ENCODE results near the gene TIAM1. TPM values are rescaled to one million over a fixed set of nuclear protein-coding genes. Genes with fewer than 3 reads are reported as not detected.
A peak's percentile ranks its signal among the peaks of the same experiment; 100 is the strongest.

The TIAM1 gene
- total RNA-seq, 2 experiments from 2014 or later = 34.9 to 38.5 TPM

- Mint-ChIP-seq H3K27ac (peak overlapping the region; percentile 40), H3K27me3 (no peaks in the 10 kb centered on the region), H3K36me3 (ENCODE audit: low read depth) (peaks cover 9% of the 10 kb centered on the region), H3K4me1 (ENCODE audit: low read depth) (peaks cover 31% of the 10 kb centered on the region), H3K9me3 (no peaks in the 10 kb centered on the region), H3K4me3 (no peak overlapping the region)
- TF ChIP-seq CTCF (IDR thresholded peaks at IDR 0.05) = no peak
- ChIA-PET POLR2A (interaction anchor here (0.8 to 2.1 kb wide), 2 partner anchors 27 to 260 kb away, joined by 3 to 5 read pairs; no protein-coding TSS in a partner anchor), CTCF (interaction anchor here (0.9 to 1.3 kb wide), 3 partner anchors 22 to 48 kb away, joined by 3 to 4 read pairs (median 3); no protein-coding TSS in a partner anchor)
- no peak for DNase-seq
- no peak for ATAC-seq
- intact Hi-C loops (cut with micrococcal nuclease) = no loop called here
Measured at GRCh38 chr21:31294691-31295090, 49.4 kb downstream of the TIAM1 start.

GRCh38 chr21:31293986-31294385 is 50.1 kb downstream of the TIAM1 start:
- peak; percentile 94 for ATAC-seq

DNA sequence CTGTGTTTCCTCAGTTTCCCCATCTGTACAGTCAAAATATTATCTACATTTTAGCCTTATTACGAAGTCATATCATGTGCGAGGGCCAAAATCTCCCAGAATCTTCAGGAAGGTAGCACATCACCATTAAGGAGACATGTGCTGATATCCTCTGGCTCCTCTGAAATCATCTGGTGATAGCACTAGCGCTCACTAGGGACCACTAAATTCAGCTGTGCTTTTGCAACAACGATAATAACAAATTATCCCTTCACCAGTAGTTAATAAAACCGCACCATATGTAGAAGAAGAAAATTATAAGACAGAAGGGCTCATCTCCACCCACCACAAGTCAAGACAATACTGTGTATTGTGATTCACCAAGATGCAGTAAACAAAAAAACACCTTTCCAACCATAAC is 53.3 kb downstream of the TIAM1 start:
- Mint-ChIP-seq H3K9me3 (peaks cover 10% of the 10 kb centered on the region), H3K27me3 (no peaks in the 10 kb centered on the region), H3K4me3 (no peak overlapping the region), H3K36me3 (ENCODE audit: low read depth) (peaks cover 16% of the 10 kb centered on the region), H3K27ac (no peak overlapping the region), H3K4me1 (ENCODE audit: low read depth) (peaks cover 24% of the 10 kb centered on the region)
- POLR2A ChIA-PET = no interaction called here
- DNase-seq (no peak), ATAC-seq (no peak)
- intact Hi-C loops (cut with micrococcal nuclease) = no loop called here
- no peak for TF ChIP-seq CTCF (IDR thresholded peaks at IDR 0.05)
- CTCF ChIA-PET = interaction anchor here (1.2 kb wide), 1 partner anchor 313 kb away, joined by 3 read pairs; no protein-coding TSS in a partner anchor

More at GRCh38 chr21:31293986-31294385, 50.1 kb downstream of the TIAM1 start:
- H3K4me1 Mint-ChIP-seq (ENCODE audit: low read depth) = peaks cover 31% of the 10 kb centered on the region
- peaks cover 9% of the 10 kb centered on the region for H3K36me3 Mint-ChIP-seq (ENCODE audit: low read depth)
- POLR2A ChIA-PET = interaction anchor here (1.0 to 2.1 kb wide), 2 partner anchors 108 to 261 kb away, joined by 3 to 5 read pairs; no protein-coding TSS in a partner anchor
- DNase-seq = peak; percentile 87
- no peak overlapping the region for H3K4me3 Mint-ChIP-seq
- no peak for TF ChIP-seq CTCF (IDR thresholded peaks at IDR 0.05)
- intact Hi-C loops (cut with micrococcal nuclease) = no loop called here
- H3K27ac Mint-ChIP-seq = peak overlapping the region; percentile 40
- H3K27me3 Mint-ChIP-seq = no peaks in the 10 kb centered on the region
- CTCF ChIA-PET = interaction anchor here (0.9 to 1.3 kb wide), 3 partner anchors 22 to 49 kb away, joined by 3 to 4 read pairs (median 3); no protein-coding TSS in a partner anchor
- H3K9me3 Mint-ChIP-seq = no peaks in the 10 kb centered on the region

- Mint-ChIP-seq H3K27me3 (no peaks in the 10 kb centered on the region), H3K4me3 (no peak overlapping the region), H3K27ac (no peak overlapping the region), H3K4me1 (ENCODE audit: low read depth) (peaks cover 26% of the 10 kb centered on the region), H3K9me3 (peaks cover 10% of the 10 kb centered on the region), H3K36me3 (ENCODE audit: low read depth) (peaks cover 18% of the 10 kb centered on the region)
- intact Hi-C loops (cut with micrococcal nuclease) = no loop called here
- CTCF ChIA-PET = no interaction called here
- POLR2A ChIA-PET = no interaction called here
- ATAC-seq (no peak), DNase-seq (no peak)
- TF ChIP-seq CTCF (IDR thresholded peaks at IDR 0.05) = no peak
Measured at GRCh38 chr21:31289702-31290101, 54.4 kb downstream of the TIAM1 start.

DNA sequence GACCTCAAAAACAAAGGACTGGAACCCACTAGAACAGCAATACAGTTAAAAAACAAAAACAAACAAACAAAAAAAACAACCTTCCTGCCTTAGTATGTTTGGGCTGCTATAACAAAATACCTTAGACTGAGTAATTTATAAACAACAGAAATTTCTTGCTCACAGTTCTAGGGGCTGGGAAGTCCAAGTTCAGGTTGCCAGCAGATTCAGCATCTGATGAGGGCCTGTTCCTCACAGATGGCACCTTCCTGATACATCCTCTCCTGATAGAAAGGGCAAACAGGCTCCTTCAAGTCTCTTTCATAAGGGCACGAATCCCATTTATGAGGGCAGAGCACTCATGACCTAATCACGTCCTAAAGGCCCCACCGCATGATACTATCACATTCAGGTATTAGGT is 55.9 kb downstream of the TIAM1 start:
- CTCF ChIA-PET = no interaction called here
- TF ChIP-seq CTCF (IDR thresholded peaks at IDR 0.05) = no peak
- POLR2A ChIA-PET = no interaction called here
- DNase-seq (no peak), ATAC-seq (no peak)
- peaks cover 19% of the 10 kb centered on the region for H3K4me1 Mint-ChIP-seq (ENCODE audit: low read depth)
- intact Hi-C loops (cut with micrococcal nuclease) = no loop called here
- H3K27ac Mint-ChIP-seq = no peak overlapping the region
- H3K9me3 Mint-ChIP-seq = peaks cover 10% of the 10 kb centered on the region
- no peak overlapping the region for H3K4me3 Mint-ChIP-seq
- H3K27me3 Mint-ChIP-seq = no peaks in the 10 kb centered on the region
- peaks cover 15% of the 10 kb centered on the region for H3K36me3 Mint-ChIP-seq (ENCODE audit: low read depth)
